Activated CD4-positive, alpha-beta T cell treated with anti-CD3 and anti-CD28 coated beads, Interleukin-2, Interleukin-4, amounts not matched to agents 100 ng/mL and 50 ng/mL, durations not matched to agents 16 hours and 8 hours (primary cell): ENCODE measurements around the gene TYW5.
"Not testable (repeated sequence)": the region's sequence is repeated elsewhere in the genome, so short reads cannot be mapped to it uniquely, and the experiment has no call there.

Source experiments
- DNase-seq: peaks from one replicate; pipeline ENCODE4 v3.0.0-alpha.2; 2020; ENCODE audit warnings: low spot score

Gene TYW5

DNA sequence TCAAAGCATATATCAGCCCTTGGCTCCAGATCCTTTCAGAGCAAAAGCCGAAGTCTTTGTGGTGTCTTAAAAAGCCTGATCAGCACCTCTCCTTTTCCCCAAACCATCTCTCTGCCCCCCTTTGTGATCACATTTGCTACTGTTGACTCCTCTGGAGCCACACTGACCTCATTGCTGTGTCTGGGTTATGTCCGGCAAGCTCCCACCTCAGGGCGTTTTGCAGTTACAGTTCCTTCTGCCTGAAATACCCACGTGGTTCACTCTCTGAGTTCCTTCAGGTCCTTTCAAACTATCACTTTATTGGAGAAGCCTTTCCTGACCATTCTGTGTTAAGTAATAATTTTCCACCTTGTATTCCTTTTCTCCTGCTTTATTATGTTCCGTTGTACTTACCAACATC, 32.4 kb downstream of the TYW5 start:
- DNase-seq = no peak

DNA sequence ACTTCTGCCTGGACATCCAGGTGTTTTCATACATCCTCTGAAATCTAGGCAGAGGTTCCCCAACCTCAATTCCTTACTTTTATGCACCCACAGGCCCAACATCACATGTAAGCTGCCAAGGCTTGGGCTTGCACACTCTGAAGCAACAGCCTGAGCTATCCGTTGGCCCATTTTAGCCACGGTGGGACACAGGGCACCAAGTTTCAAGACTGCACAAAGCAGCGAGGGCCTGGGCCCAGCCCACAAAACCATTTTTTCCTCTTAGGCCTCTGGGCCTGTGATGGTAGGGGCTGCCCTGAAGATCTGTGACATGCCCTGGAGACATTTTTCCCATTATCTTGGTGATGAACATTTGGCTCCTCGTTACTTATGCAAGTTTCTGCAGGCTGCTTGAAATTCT, 38.3 kb downstream of the TYW5 start:
- DNase-seq = no peak

DNA sequence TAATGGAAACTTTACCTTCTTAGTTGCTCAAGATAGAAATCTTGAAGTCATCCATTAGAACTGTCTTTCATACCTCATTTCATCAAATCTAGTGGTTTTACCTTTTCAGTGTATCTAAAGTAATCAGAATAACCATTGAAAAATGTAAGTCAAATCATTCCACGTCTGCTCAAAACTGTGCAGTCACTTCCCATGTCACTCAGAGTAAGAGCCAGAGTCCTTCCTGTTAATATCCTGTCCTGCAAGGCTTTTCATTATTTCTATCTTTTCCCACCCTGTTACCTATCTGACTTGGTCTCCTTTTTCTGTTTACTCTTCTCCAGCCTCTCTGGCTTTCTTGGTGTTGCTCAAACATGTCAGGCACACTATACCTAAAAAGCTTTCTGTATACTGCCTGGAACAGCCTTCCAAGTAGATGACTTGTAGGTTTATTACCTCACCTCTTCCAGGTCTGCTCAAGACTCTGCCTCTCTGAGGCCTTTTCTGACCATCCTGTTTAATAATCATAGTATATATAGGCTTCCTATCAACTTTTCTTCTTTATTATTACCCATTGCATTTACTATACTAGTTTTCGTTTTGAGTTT, 40.8 kb downstream of the TYW5 start:
- no peak for DNase-seq

DNA sequence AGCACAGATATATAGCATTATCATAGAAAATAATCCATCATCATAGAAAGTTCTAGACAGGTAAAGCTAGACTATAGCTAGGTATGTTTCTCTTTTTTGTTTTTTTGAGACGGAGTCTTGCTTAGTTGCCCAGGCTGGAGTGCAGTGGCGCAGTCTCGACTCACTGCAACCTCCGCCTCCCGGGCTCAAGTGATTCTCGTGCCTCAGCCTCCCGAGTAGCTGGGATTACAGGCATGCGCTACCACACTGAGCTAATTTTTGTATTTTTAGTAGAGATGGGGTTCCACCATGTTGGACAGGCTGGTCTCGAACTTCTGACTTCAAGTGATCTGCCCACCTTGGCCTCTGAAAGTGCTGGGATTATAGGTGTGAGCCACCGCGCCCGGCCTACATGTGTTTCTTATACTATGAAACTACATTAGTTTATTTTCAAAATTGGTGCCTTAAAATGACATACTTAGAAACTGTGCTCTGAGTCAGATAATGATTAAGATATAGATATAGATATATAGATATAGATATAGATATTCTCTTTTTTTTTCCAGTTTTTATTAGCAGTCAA, 42.7 kb downstream of the TYW5 start:
- DNase-seq = not testable (repeated sequence)

DNA sequence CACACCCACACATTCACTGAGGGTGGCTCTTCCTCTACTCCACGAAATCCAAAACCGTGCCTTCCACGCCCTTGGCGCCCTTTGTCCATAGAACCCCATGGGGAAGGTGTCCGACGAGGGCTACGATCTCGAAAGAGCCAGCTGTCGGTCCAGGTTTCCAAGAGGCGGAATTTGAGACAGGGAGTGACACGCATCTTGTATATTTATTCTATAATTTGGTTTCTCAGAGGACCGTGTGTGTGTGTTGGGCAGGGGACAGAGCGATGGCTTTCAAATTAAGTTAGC, 43.5 kb downstream of the TYW5 start:
- no peak for DNase-seq

DNA sequence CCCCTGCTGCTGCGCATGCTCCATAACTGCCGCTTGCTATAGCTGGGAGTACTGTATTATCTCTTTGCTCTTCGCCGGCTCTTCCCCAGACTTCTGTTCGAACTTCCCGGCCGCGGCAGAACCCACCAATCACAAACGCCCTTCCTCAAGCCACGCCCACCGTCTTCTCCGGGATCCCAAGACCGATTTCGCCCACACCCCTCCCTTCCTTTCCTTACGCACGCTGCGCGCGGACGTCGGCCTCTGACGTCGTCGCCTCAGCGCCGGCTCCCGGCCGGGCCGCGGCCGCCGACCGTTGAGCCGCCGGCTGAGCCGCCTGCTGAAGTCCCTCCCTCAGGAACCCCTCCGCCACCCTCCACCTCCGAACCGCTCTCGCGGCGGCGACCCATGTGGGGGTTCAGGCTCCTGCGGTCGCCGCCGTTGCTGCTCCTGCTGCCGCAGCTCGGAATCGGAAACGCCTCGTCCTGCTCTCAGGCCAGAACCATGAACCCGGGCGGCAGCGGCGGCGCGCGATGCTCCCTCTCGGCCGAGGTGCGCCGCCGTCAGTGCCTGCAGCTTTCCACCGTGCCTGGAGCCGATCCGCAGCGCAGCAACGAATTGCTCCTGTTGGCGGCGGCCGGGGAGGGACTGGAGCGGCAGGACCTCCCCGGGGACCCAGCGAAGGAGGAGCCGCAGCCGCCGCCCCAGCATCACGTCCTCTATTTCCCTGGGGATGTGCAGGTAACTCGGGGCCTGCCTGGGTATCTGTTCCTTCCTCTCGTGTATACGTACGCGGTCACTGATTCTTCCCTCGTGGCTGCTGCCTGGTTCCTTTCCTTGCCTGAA, 44.0 kb downstream of the TYW5 start, which contains the start of gene C2orf69:
C2orf69 (plus strand) TSS at position 242 of the 825 bp plus-strand sequence; CDS start at position 388, 146 bp downstream.
- DNase-seq = peak; percentile 96

DNA sequence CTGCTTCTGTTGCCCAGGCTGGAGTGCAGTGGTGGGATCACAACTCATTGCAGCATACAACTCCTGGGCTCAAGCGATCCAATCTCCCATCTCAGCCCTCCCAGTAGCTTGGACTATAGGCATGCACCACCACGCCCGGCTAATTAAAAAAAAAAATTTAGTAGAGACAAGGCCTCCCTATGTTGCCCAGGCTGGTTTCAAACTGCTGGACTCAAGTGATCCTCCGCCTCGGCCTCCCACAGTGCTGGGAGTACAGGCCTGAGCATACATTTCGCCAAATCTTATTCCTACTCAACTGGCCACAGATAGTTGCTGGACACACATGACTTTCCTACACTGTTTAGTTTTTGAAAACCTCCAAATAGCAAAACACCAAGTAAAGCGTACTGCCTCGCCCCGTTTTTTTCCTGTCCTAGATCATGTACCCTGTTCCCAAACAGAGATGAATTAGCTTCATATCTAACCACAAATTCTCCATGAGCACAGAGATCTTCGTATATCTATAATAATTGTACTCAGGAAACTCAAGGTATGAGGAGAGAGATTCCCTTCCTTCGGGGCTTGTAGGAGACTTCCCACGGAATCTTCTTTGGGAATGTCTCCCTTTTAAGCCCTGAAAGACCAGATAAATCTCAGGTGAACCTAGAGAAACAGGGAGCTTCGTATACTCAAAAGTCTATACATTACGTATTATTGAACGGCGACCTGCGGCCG, 44.8 kb downstream of the TYW5 start:
- no peak for DNase-seq

DNA sequence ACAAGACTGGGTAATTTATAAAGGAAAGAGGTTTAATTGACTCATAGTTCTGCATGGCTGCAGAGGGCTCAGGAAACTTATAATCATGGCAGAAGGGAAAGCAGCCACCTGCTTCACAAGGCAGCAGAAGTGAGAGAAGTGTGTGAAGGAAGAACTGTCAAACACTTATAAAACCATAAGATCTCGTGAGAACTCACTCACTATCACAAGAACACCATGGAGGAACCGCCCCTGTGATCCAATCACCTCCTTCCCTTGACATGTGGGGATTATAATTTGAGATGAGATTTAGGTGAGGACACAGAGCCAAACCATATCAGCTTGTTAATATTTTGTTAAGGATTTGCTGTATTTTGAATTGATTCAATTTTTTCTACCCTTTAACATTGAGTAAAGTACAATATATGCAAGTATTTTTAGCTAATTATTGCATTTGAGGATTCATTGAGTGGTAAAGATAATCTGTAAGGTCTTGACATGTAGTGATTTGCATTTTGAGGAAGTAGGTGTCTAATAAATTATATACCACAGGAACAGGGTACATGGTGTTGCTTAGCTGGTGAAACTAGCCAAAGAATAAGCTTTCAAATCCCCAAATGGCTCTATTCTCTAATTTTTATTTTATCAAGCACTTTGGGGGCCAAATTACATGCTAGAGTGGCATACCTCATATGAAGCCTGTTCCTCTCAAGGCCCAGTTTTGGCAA, 48.1 kb downstream of the TYW5 start:
- no peak for DNase-seq

DNA sequence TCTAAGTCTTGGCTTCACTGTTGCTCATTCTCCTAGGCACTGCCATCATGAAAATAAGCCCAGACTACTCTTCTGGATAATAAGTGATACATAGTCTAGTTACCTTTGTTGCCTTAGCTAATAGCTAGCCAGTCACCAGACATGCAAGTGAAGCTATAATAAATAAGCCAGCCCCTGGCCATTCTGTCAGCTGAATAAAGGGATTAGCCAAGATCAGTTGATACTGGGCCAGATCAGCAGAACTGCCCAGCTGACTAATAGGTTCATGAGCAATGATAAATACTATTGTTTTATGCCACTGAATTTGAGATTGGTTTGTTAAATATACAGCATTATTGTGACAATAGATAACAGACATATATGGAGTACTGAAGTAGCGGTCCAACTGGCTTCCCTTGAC, 52.2 kb downstream of the TYW5 start:
- no peak for DNase-seq

DNA sequence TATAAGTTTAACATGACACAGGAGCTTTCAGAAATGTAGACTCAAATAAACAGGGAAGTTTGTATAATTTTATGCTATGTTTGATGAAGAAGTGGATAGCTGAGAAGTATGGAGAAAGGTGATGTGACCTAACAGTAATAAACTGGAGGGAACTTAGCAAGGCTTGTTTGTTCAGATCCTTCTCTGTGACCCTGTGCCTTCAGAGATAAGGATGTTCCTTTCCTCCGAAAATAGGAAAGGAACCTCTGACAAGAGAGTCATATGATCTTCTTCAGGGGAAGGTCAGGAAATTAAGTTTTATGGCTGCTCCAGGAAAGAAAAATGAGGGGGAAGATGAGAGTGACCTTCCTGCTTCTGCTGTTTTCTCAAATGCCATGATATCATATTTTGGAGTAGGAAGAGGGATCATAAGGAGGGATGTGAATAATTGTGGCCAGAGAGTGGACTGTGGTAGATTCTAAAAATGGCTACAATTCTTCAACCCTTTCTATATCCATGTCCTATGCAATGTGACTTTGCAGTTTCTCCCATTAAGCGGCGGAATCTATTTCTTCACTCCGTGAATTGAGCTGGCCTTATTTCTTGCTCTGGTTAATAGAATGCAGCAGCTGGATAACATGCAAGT, 52.7 kb downstream of the TYW5 start:
- no peak for DNase-seq

DNA sequence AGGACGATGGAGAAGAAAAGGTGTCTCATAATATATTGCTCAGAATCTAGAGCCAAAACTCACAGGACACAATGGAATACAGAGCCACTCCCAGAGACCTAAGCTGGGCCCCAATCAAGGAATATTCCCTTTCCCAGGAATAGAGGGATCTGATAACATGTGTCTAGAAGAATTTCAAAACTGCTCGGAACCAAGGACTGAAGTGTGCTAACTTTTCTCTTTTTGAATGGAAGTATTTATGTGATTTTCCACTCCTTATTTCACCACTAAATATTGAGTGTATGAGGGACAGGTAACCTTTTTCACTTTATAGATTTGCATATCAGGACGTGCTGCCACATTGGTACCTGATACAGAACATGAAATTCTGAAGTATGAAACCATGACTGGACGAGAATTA, 53.3 kb downstream of the TYW5 start:
- DNase-seq = no peak

DNA sequence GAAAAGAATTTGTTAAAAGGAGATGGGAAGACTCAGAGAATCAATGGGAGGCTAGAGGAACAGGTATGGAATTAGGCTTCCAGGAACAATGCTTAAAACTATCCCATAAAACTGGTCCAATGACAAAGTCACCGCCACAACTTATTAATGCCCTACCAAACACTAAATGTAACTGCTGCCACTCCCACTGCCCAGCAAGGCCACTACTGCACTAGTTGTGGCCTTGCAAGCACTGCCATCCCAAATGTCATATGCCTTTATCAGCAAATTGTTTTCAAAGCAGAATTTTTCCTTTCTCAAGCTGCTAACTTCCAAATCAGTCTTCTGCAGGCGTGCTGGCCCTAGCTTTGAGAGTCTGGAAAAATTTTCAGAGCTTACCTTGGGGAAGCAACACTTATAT, 58.7 kb downstream of the TYW5 start:
- no peak for DNase-seq

DNA sequence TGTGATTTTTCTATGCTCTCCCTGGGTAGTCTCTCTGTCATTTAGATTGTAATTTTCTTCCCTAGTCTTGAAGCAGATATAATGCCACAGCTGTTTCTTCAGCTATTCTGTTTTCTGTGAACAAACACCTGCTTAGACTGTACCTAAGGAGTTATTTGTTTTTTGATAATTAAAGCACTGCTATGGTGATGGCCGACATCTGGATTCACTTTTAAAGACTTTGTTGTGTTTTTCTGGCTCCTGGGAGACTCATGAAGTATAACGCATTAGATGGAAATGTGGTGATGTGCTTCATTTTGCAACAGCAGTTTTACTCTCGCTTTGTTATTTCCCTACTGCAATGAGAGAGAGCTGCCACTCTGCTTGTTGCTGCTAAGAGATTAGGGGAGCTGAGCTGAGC, 59.9 kb downstream of the TYW5 start:
- no peak for DNase-seq

DNA sequence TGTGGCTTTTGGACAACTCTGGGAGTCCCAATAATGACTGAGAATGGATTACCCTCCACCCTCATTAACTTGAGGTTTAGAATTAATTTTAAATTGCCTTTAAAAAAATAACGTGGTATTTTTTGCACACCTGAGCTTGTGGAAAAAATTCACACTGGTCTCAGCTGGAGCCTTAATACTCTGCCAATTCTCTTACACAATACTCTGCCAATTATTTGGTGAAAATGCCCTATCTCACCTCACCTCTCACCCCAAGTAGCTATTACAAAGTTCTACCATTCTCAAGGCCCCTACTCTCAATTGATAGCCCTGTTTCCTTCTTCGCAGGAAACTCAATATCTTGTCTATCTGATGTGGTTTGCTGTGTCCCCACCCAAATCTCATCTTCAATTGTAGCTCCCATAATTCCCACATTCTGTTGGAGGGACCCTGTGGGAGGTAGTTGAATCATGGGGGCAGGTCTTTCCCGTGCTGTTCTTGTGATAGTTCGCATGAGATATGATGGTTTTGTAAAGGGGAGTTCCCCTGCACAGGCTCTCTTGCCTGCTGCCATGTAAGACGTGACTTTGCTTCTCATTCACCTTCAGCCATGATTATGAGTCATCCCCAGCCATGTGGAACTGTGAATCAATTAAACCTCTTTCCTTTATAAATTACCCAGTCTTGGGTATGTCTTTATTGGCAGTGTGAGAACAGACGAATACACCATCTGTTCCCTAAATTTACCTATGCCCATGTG, 71.6 kb downstream of the TYW5 start:
- no peak for DNase-seq

DNA sequence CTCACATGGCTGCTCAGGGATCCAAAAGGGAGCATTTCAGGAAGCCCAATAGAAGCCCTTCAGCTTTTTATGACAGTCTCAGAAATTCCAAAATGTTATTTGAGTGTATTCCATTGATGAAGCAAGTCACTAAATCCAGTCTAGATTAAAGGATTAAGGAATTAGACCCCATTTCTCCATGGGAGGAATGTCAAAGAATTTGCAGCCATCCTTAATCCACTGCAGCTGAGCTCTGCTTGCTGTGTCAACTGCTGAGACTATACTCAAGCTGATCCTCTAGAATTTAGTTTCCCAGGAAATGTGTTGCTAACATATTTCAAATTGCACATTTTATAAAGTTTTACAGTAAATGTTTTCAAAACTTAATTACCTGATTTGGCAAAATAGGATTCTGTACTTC, 72.6 kb downstream of the TYW5 start:
- no peak for DNase-seq
